ENCODE results near the gene LRIT3. TPM values are rescaled to one million over a fixed set of nuclear protein-coding genes. Genes with fewer than 3 reads are reported as not detected.

Gene LRIT3
- total and polyA plus RNA-seq, 12 donors = 0.03 to 0.15 (median 0.06) TPM; not detected in 8

DNA sequence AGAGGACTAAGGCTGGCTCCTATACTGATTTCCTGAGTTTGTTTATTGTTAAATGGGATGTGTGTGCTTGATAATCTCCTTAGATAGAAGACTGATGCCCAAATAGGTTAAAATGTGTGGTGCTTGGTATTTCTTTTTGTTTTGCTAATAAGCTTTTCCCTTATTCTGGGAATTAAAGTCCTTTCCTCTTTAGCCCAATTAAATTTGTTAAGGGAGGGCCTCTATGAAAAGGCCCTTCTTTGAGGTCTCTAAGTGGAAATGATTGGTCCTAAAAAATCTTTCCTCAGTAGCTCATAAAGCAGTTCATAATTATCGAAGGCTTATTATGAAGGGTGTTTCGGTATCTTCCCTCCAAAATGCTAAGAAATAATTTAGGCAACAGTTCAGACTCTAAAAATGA is 20.2 kb upstream of the LRIT3 start, which contains the start of gene RRH:
RRH (plus strand) TSS at position 301 of the 400 bp plus-strand sequence; CDS start at position 357, 56 bp downstream.
- TF ChIP-seq, protein P1, sequence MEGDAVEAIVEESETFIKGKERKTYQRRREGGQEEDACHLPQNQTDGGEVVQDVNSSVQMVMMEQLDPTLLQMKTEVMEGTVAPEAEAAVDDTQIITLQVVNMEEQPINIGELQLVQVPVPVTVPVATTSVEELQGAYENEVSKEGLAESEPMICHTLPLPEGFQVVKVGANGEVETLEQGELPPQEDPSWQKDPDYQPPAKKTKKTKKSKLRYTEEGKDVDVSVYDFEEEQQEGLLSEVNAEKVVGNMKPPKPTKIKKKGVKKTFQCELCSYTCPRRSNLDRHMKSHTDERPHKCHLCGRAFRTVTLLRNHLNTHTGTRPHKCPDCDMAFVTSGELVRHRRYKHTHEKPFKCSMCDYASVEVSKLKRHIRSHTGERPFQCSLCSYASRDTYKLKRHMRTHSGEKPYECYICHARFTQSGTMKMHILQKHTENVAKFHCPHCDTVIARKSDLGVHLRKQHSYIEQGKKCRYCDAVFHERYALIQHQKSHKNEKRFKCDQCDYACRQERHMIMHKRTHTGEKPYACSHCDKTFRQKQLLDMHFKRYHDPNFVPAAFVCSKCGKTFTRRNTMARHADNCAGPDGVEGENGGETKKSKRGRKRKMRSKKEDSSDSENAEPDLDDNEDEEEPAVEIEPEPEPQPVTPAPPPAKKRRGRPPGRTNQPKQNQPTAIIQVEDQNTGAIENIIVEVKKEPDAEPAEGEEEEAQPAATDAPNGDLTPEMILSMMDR (IDR thresholded peaks at IDR 0.05) = no peak
- ATAC-seq (no peak), DNase-seq (no peak)
- H3K4me1 ChIP-seq = no peaks in the 10 kb centered on the region
- WGBS, 2 donors = 98% methylated on average over 2 of the region's 2 CpGs
- H3K4me3 ChIP-seq = no peak within 1 kb of the TSS
- H3K27ac ChIP-seq = no peak within 1 kb of the TSS
- H3K27me3 ChIP-seq = no peaks in the 10 kb centered on the region
- H3K36me3 ChIP-seq = peaks cover 0 to 54% (median 23%) of the 10 kb centered on the region in 9 donors
- H3K9me3 ChIP-seq = no peaks in the 10 kb centered on the region
- intact Hi-C loops (cut with DNase I) = loop anchor here in 5 of 10 donors (2.0 to 10.0 kb wide), 4 partner anchors 400 to 405 kb away; no protein-coding TSS in a partner anchor

GRCh38 chr4:109833756-109834155 is 14.2 kb upstream of the LRIT3 start:
- Histone ChIP-seq H3K4me1 (no peaks in the 10 kb centered on the region), H3K36me3 (peaks cover 0 to 5% (median 0%) of the 10 kb centered on the region in 9 donors), H3K4me3 (no peak overlapping the region), H3K9me3 (no peaks in the 10 kb centered on the region), H3K27me3 (no peaks in the 10 kb centered on the region), H3K27ac (no peak overlapping the region)
- WGBS, 2 donors = 95 to 96% methylated on average over 4 of the region's 4 CpGs
- intact Hi-C loops (cut with DNase I) = loop anchor here in 1 of 10 donors (10.0 kb wide), 1 partner anchor 141 kb away; no protein-coding TSS in a partner anchor
- ATAC-seq (no peak), DNase-seq (no peak)
- TF ChIP-seq, protein P1 (IDR thresholded peaks at IDR 0.05) = no peak

- no peaks in the 10 kb centered on the region for H3K9me3 ChIP-seq
- TF ChIP-seq, protein P1 (IDR thresholded peaks at IDR 0.05) = no peak
- H3K27me3 ChIP-seq = no peaks in the 10 kb centered on the region
- no peaks in the 10 kb centered on the region for H3K4me1 ChIP-seq
- DNase-seq (no peak), ATAC-seq (no peak)
- no peak overlapping the region for H3K4me3 ChIP-seq
- intact Hi-C loops (cut with DNase I) = loop anchor here in 1 of 10 donors (10.0 kb wide), 1 partner anchor 138 kb away; no protein-coding TSS in a partner anchor
- 80 to 83% methylated on average over 3 of the region's 3 CpGs for WGBS, 2 donors
- H3K27ac ChIP-seq = no peak overlapping the region
- peaks cover 0 to 3% (median 0%) of the 10 kb centered on the region in 9 donors for H3K36me3 ChIP-seq
Measured at GRCh38 chr4:109836985-109837384, 10.9 kb upstream of the LRIT3 start.

DNA sequence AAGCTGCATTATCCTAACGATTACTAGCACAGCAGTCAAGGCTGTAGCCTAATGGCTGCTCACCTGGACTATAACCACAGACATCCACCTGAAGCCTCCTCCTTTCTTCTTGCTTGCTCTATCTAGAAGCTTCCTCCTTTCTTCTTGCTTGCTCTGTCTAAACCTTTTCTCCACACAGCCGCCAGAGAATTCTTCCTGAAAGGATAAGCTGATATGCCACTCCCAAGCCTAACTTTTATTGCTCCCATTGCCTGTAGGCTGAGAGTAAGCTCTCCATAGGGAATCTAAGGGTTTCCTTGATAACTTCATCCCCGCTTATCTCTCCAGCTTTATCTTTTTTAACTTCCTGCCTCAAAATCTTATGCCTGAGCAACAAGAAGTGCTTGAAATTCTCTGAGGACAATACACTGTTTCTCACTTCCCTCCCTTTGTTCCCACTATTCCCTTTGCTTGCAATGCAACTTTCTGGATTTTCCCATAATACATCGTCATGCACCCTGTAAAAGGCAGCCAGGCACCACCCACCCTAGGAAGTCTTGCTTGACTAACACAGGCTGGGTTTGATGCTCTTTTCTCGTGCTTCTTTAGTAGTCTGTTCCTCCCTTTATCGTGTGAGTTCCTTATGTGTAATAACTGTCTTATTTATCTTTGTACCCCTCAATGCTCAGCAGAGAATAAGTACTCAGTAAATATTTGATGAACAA is 1.4 kb upstream of the LRIT3 start:
- DNase-seq (no peak), ATAC-seq (no peak)
- 33% methylated on average over 6 of the region's 6 CpGs for WGBS, 2 donors
- H3K27ac ChIP-seq = no peak overlapping the region
- no peaks in the 10 kb centered on the region for H3K27me3 ChIP-seq
- no peaks in the 10 kb centered on the region for H3K36me3 ChIP-seq
- intact Hi-C loops (cut with DNase I) = no loop called here
- H3K9me3 ChIP-seq = no peaks in the 10 kb centered on the region
- H3K4me1 ChIP-seq = no peaks in the 10 kb centered on the region
- TF ChIP-seq, protein P1 (IDR thresholded peaks at IDR 0.05) = no peak
- H3K4me3 ChIP-seq = no peak overlapping the region
